A549 treated with GW870086 at 1 μM for 4 hours (cell line): ENCODE data around the gene GDF2. TPM values are rescaled to one million over a fixed set of nuclear protein-coding genes. Genes with fewer than 3 reads are reported as not detected.

Experiments
- total RNA-seq: library from RNA; stranded (reverse); fragments of 200-300 nt; extraction: Qiagen RNA extraction; gene quantifications from 5 replicates; pipeline ENCODE4 v1.2.3, GENCODE V29; 2022; ENCODE audit warnings: low read depth

Gene GDF2
- not detected in 5 replicates for total RNA-seq

DNA sequence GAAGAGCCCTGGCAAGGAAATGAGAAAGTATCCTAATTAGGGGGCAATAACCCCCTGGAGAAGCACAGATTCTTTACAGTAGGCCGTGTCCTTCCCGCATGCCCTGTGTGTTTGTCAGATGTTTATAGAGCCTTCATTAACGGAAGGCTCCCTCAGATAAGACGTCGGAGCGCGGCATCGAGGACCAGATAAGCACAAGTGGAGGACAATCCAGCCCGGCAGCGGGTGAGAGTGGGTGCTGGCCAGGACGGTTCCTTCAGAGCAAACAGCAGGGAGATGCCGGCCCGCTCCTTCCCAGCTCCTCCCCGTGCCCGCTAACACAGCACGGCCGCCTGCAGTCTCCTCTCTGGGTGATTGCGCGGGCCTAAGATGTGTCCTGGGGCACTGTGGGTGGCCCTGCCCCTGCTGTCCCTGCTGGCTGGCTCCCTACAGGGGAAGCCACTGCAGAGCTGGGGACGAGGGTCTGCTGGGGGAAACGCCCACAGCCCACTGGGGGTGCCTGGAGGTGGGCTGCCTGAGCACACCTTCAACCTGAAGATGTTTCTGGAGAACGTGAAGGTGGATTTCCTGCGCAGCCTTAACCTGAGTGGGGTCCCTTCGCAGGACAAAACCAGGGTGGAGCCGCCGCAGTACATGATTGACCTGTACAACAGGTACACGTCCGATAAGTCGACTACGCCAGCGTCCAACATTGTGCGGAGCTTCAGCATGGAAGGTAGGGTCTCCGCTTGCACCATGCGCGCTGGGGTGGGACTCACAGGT is at the start of gene GDF2:
Gene GDF2 (plus strand): TSS at position 155 of the 762 bp plus-strand sequence. CDS start 215 bp downstream, at position 370.

DNA sequence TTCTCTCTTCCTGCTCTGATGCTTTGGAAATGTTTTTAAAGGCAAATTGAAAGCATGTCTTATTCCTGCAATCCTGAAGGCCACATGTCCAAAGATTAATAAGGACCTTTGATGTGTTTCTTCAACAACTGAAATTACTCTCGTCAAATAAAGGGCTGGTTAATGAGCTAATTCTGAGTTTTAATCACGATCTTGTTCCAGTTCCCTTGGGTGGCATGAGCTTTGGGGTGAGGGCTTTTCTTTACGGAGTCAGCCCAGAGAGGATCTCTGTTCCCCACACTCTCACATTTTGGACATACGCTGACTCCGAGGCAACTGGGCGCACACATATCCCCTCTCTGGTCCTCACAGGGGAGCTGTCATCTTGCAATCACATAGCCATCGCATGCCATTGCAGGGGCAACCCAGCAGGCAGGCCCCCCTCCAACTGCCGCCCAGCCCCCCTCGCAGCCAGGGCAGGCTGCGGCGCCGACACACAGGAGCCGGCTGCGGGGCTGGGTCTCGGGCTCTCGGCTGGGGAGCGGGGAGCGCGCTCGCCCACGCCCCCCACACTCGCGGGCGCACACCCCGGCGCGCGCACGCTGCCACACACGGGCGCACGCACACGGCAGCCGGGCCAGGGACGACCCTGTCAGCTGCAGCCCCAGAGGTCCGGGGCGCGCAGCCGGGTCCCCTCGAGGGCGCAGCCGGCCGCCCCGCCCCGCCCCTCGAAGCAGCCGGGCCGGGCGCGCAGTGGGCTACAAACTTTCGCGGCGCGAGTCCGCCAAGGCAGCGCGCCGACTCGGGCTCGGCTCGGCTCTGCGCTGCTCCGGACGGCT is 22.4 kb upstream of the GDF2 start, which contains the start of gene GDF10:
Gene GDF10 (plus strand): TSS at position 587 of the 818 bp plus-strand sequence. CDS start 455 bp downstream, outside the sequence.

DNA sequence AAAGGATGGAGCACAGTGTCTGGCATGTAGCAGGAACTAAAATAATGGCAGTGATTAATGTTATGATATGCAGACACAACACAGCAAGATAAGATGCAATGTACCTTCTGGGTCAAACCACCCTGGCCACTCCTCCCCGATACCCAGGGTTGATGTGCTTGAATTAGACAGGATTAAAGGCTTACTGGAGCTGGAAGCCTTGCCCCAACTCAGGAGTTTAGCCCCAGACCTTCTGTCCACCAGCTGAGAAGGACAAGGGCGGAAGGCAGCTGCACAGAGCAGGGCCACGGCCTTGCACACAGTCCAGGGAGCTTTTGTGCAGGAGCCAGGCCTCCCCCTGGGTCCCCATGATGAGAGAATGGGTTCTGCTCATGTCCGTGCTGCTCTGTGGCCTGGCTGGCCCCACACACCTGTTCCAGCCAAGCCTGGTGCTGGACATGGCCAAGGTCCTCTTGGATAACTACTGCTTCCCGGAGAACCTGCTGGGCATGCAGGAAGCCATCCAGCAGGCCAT is 25.9 kb downstream of the GDF2 start, which contains the start of gene RBP3:
Gene RBP3 (plus strand): TSS at position 226 of the 514 bp plus-strand sequence. CDS start 122 bp downstream, at position 348.

Other genes starting within 250 kb of the GDF2 start
- 0.06 to 0.22 TPM (median 0.07 TPM) in 4 of 5 replicates, not detected in the other for gene GDF10, start 22.3 kb upstream of the GDF2 start, total RNA-seq
- gene RBP3, start 25.9 kb downstream of the GDF2 start, total RNA-seq: not detected in 5 replicates
- gene ZNF488, start 61.8 kb downstream of the GDF2 start, total RNA-seq: 9.7 to 13.1 TPM (median 11.6 TPM) in 5 replicates
- gene ANXA8, start 161.7 kb downstream of the GDF2 start, total RNA-seq: 30.3 to 42.6 TPM (median 35.9 TPM) in 5 replicates
- 1.3 to 2.7 TPM in 2 of 5 replicates, not detected in the others for gene FAM25G, start 169.2 kb downstream of the GDF2 start, total RNA-seq
- 8.4 to 9.7 TPM (median 9.1 TPM) in 5 replicates for gene AGAP9, start 201.2 kb downstream of the GDF2 start, total RNA-seq